IMR-90 (cell line): ENCODE measurements around the gene CEP128. TPM values are rescaled to one million over a fixed set of nuclear protein-coding genes. Genes with fewer than 3 reads are reported as not detected.

ENCODE experiments used
- ATAC-seq: fragments of 200-7000 bp; cut with Tn5 transposase; 2 replicates; pipeline ENCODE4 v1.9.1; 2020; ENCODE audit warnings: low read depth, mild to moderate bottlenecking, moderate library complexity
- BruUV-seq: library from RNA; stranded (reverse); fragments of 400-500 nt; replicated peaks from 2 replicates; lab custom pipeline; 2021; lab: Mats Ljungman, UMichigan
- CTCF ChIA-PET: fragments of 300-600 bp; formaldehyde crosslinking; extraction: SDS; loops from one replicate; lab custom pipeline; 2021; ENCODE audit warnings: antibody characterized with exemption; lab: Yijun Ruan, JAX
- POLR2A ChIA-PET: fragments of 300-600 bp; sonication (Branson Sonifier 250); formaldehyde crosslinking; loops from one replicate; lab custom pipeline; 2022; ENCODE audit warnings: antibody characterized with exemption; ENCODE audit not compliant: unreplicated experiment; lab: Charles Lee
- DNase-seq: peaks from one replicate; pipeline ENCODE4 v3.0.0; 2013
- H2AFZ ChIP-seq: replicated peaks from 2 replicates; pipeline ENCODE3; 2013; ENCODE audit warnings: low read length, mild to moderate bottlenecking; ENCODE audit not compliant: poor library complexity
- H2AK5ac ChIP-seq: 2 replicates; pipeline ENCODE4 v1.6.1; 2013; ENCODE audit warnings: low read depth, low read length, inconsistent platforms
- H2AK9ac ChIP-seq: replicated peaks from 2 replicates; pipeline ENCODE3; 2013; ENCODE audit warnings: mild to moderate bottlenecking, low read depth, low read length, moderate library complexity; ENCODE audit not compliant: poor library complexity
- H2BK120ac ChIP-seq: 2 replicates; pipeline ENCODE4 v1.6.1; 2013; ENCODE audit warnings: low read depth, low read length, inconsistent platforms
- H2BK15ac ChIP-seq: 3 replicates; pipeline ENCODE4 v1.6.1; 2013; ENCODE audit warnings: low read depth, low read length, inconsistent platforms
- H2BK20ac ChIP-seq: 2 replicates; pipeline ENCODE4 v1.6.1; 2013; ENCODE audit warnings: low read depth, mild to moderate bottlenecking, inconsistent platforms, low read length, moderate library complexity
- H2BK5ac ChIP-seq: 2 replicates; pipeline ENCODE4 v1.6.1; 2013; ENCODE audit warnings: mild to moderate bottlenecking, low read depth, low read length, inconsistent platforms; ENCODE audit not compliant: poor library complexity, severe bottlenecking
- H3K14ac ChIP-seq: replicated peaks from 2 replicates; pipeline ENCODE4 v1.6.1; 2013; ENCODE audit warnings: low read depth, low read length, inconsistent platforms
- H3K18ac ChIP-seq: 2 replicates; pipeline ENCODE4 v1.6.1; 2013; ENCODE audit warnings: low read depth, low read length, control low read depth
- H3K23ac ChIP-seq: 2 replicates; pipeline ENCODE4 v1.6.1; 2013; ENCODE audit warnings: low read depth, low read length, inconsistent platforms
- H3K27ac ChIP-seq: 2 replicates; pipeline ENCODE4 v1.5.1; 2013; ENCODE audit warnings: mild to moderate bottlenecking, control low read depth, low read length; ENCODE audit not compliant: insufficient read depth
- H3K27me3 ChIP-seq: 2 replicates; pipeline ENCODE4 v1.6.1; 2013; ENCODE audit warnings: low read length; ENCODE audit not compliant: control insufficient read depth, insufficient read depth
- H3K36me3 ChIP-seq: 2 replicates; pipeline ENCODE4 v1.6.1; 2013; ENCODE audit warnings: low read length, mixed read lengths; ENCODE audit not compliant: control insufficient read depth, insufficient read depth
- H3K4ac ChIP-seq: 2 replicates; pipeline ENCODE4 v1.6.1; 2013; ENCODE audit warnings: low read depth, low read length, inconsistent platforms
- H3K4me1 ChIP-seq: 2 replicates; pipeline ENCODE4 v1.6.1; 2013; ENCODE audit warnings: low read length, mixed read lengths; ENCODE audit not compliant: control insufficient read depth, insufficient read depth
- H3K4me2 ChIP-seq: 2 replicates; pipeline ENCODE4 v1.6.1; 2013; ENCODE audit warnings: low read depth, mild to moderate bottlenecking, control low read depth, low read length, moderate library complexity
- H3K4me3 ChIP-seq: 2 replicates; pipeline ENCODE4 v1.5.1; 2013; ENCODE audit warnings: low read depth, mild to moderate bottlenecking, control low read depth, low read length, moderate library complexity; ENCODE audit not compliant: insufficient read depth
- H3K56ac ChIP-seq: 2 replicates; pipeline ENCODE4 v1.6.1; 2013; ENCODE audit warnings: low read length, inconsistent platforms; ENCODE audit not compliant: insufficient read depth; ENCODE audit errors: extremely low read depth
- H3K79me1 ChIP-seq, 2 experiments: 2 replicates each; pipeline ENCODE4 v1.6.1; 2013; ENCODE audit warnings: low read length in 2 of 2, inconsistent platforms in 1 of 2, low read depth in 1 of 2
- H3K9ac ChIP-seq: 2 replicates; pipeline ENCODE4 v1.6.1; 2013; ENCODE audit warnings: low read depth, low read length, control low read depth
- H3K9me1 ChIP-seq: 2 replicates; pipeline ENCODE4 v1.6.1; 2013; ENCODE audit warnings: low read length, inconsistent platforms; ENCODE audit not compliant: insufficient read depth
- H3K9me3 ChIP-seq: 2 replicates; pipeline ENCODE4 v1.6.1; 2013; ENCODE audit warnings: low read length; ENCODE audit not compliant: control insufficient read depth, insufficient read depth
- H4K20me1 ChIP-seq: 2 replicates; pipeline ENCODE4 v1.6.1; 2013; ENCODE audit warnings: low read length, inconsistent platforms; ENCODE audit not compliant: insufficient read depth
- H4K5ac ChIP-seq: 2 replicates; pipeline ENCODE4 v1.6.1; 2013; ENCODE audit warnings: mild to moderate bottlenecking, low read depth, low read length, control low read depth
- H4K8ac ChIP-seq, 2 experiments: 2 replicates each; pipeline ENCODE4 v1.6.1; 2013; ENCODE audit warnings: low read depth in 2 of 2, low read length in 2 of 2, control low read depth in 1 of 2, inconsistent platforms in 1 of 2
- H4K91ac ChIP-seq: 2 replicates; pipeline ENCODE4 v1.6.1; 2013; ENCODE audit warnings: low read depth, low read length, inconsistent platforms; ENCODE audit not compliant: insufficient read depth
- BHLHE40 ChIP-seq: fragments of 150-350 bp; IDR thresholded peaks from 2 replicates; pipeline ENCODE4 v1.6.1; 2016; ENCODE audit warnings: mild to moderate bottlenecking, low read depth, low read length
- CEBPB ChIP-seq: IDR thresholded peaks from 2 replicates; pipeline ENCODE4 v1.6.1; 2012; ENCODE audit warnings: low read depth, low read length, improper control_type of control experiment
- CHD1 ChIP-seq: IDR thresholded peaks from 2 replicates; pipeline ENCODE4 v1.6.1; 2012; ENCODE audit warnings: low read depth, low read length, improper control_type of control experiment
- FOS ChIP-seq: fragments of 150-350 bp; IDR thresholded peaks from 2 replicates; pipeline ENCODE4 v1.6.1; 2016; ENCODE audit warnings: low read depth, low read length
- MAFK ChIP-seq: IDR thresholded peaks from 2 replicates; pipeline ENCODE4 v1.6.1; 2012; ENCODE audit warnings: low read depth, low read length, improper control_type of control experiment
- MAZ ChIP-seq: IDR thresholded peaks from 2 replicates; pipeline ENCODE4 v1.6.1; 2012; ENCODE audit warnings: low read depth, mild to moderate bottlenecking, low read length, improper control_type of control experiment, moderate library complexity, borderline replicate concordance
- MXI1 ChIP-seq: IDR thresholded peaks from 2 replicates; pipeline ENCODE4 v1.6.1; 2012; ENCODE audit warnings: low read depth, mild to moderate bottlenecking, low read length, moderate library complexity, borderline replicate concordance
- NFE2L2 ChIP-seq: fragments of 150-350 bp; IDR thresholded peaks from 2 replicates; pipeline ENCODE4 v1.6.1; 2016; ENCODE audit warnings: low read depth, mild to moderate bottlenecking, low read length
- POLR2A ChIP-seq: IDR thresholded peaks from 2 replicates; pipeline ENCODE4 v1.6.1; 2012; ENCODE audit warnings: mild to moderate bottlenecking, low read depth, low read length
- RAD21 ChIP-seq: IDR thresholded peaks from 2 replicates; pipeline ENCODE4 v1.6.1; 2012; ENCODE audit warnings: low read length, improper control_type of control experiment
- RCOR1 ChIP-seq: IDR thresholded peaks from 2 replicates; pipeline ENCODE4 v1.6.1; 2012; ENCODE audit warnings: mild to moderate bottlenecking, low read length, improper control_type of control experiment; ENCODE audit not compliant: insufficient replicate concordance
- RFX5 ChIP-seq: IDR thresholded peaks from 2 replicates; pipeline ENCODE4 v1.8.0; 2012; ENCODE audit warnings: low read depth, mild to moderate bottlenecking, low read length, moderate library complexity
- SMC3 ChIP-seq: fragments of 150-350 bp; IDR thresholded peaks from 2 replicates; pipeline ENCODE4 v1.6.1; 2016; ENCODE audit warnings: low read depth, mild to moderate bottlenecking, antibody characterized with exemption, low read length, moderate library complexity
- WGBS, 2 experiments: methylation state at CpG; one replicate each; pipeline versions ENCODE4 v1.1.5 to v1.1.7; 2013; ENCODE audit warnings: missing lambda C conversion rate in 2 of 2; ENCODE audit not compliant: insufficient read length in 1 of 2; ENCODE audit errors: extremely low coverage in 2 of 2; 5-methylcytosine and 5-hydroxymethylcytosine counted together
- dilution Hi-C: fragments of 300-500 bp; cut with HindIII; formaldehyde crosslinking; loops from one replicate; pipeline ENCODE4 v1.14.3; 2018; ENCODE audit warnings: low sequenced_read_pairs; ENCODE audit not compliant: unreplicated experiment
- in situ Hi-C: fragments of 300-500 bp; cut with MboI; formaldehyde crosslinking; loops from 3 replicates; pipeline ENCODE4 v1.14.3; 2019; ENCODE audit warnings: low sequenced_read_pairs, inconsistent platforms, mixed read lengths
- intact Hi-C: fragments of 100-400 bp; cut with micrococcal nuclease; formaldehyde crosslinking; loops from 2 replicates; pipeline ENCODE4 v1.10.0; 2022
- polyA plus RNA-seq, 3 experiments: library from polyadenylated mRNA; depleted of rRNA; stranded (reverse); fragments of >200 nt; gene quantifications; 2 replicates each; pipeline ENCODE4 v1.2.3, GENCODE V29; 2012; ENCODE audit warnings: low replicate concordance in 1 of 3
- total RNA-seq: library from RNA; depleted of rRNA; stranded (reverse); fragments of >200 nt; gene quantifications from 2 replicates; pipeline ENCODE4 v1.2.3, GENCODE V29; 2012
- TF ChIP-seq, protein P1 (sequence below): fragments of 150-350 bp; IDR thresholded peaks from 2 replicates; pipeline ENCODE4 v1.6.1; 2016; ENCODE audit warnings: low read depth, mild to moderate bottlenecking, low read length, moderate library complexity, borderline replicate concordance
- TF ChIP-seq, protein P2 (sequence below): fragments of 150-350 bp; IDR thresholded peaks from 2 replicates; pipeline ENCODE4 v1.6.1; 2017; ENCODE audit warnings: mild to moderate bottlenecking, antibody characterized with exemption, low read length, low read depth
- TF ChIP-seq, protein P3 (sequence below): conservative IDR thresholded peaks from 2 replicates; pipeline ENCODE4 v1.5.1; 2012; ENCODE audit warnings: mild to moderate bottlenecking, low read depth, low read length, improper control_type of control experiment

Gene CEP128
- total and polyA plus RNA-seq, 2 of the 4 experiments (the other 2 are of a cell fraction), result 1.9 to 5.7 TPM

DNA sequence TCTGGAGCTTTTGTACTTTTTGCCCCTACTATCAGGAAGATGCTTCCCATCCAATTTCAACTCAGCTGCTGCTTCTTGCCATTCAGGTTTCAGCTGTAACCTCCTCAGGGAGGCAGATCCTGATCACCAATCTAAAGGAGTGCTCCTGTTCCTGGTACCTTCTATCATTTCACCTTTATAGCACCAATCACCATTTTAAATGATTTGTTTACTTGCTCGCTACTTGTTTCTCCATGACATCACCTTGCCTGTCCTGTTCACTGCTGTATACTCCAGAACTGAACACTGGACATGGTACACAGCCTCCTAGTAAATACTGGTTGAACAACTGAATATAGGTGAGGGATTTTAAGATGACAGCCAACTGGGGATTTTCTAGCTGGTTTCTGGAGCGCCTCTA is 443.0 kb downstream of the CEP128 start:
- dilution Hi-C loops, result no loop called here
- no peaks in the 10 kb centered on the region for H3K79me1 ChIP-seq
- no CpG with 5 or more reads among the region's 2 CpGs for WGBS, 2 experiments
- no peaks in the 10 kb centered on the region for H3K9me3 ChIP-seq
- H3K27me3 ChIP-seq, result no peaks in the 10 kb centered on the region
- no peak overlapping the region for H2AK9ac ChIP-seq
- no peaks in the 10 kb centered on the region for H3K9me1 ChIP-seq
- 0 out of 2 replicates have a peak, but pooled peaks cover 1% of the 10 kb centered on the region for H3K4me1 ChIP-seq
- H2BK120ac ChIP-seq, result no peak overlapping the region
- H2AK5ac ChIP-seq, result no peak overlapping the region
- H2BK5ac ChIP-seq, result no peak overlapping the region
- no peak for ATAC-seq
- no peak overlapping the region for H3K9ac ChIP-seq
- TF ChIP-seq FOS (no peak), MAZ (no peak), RAD21 (no peak), MXI1 (no peak), CHD1 (no peak), RCOR1 (no peak), POLR2A (no peak), SMC3 (no peak), CEBPB (no peak), RFX5 (no peak), MAFK (no peak), NFE2L2 (no peak), BHLHE40 (no peak)
- TF ChIP-seq, protein P1, sequence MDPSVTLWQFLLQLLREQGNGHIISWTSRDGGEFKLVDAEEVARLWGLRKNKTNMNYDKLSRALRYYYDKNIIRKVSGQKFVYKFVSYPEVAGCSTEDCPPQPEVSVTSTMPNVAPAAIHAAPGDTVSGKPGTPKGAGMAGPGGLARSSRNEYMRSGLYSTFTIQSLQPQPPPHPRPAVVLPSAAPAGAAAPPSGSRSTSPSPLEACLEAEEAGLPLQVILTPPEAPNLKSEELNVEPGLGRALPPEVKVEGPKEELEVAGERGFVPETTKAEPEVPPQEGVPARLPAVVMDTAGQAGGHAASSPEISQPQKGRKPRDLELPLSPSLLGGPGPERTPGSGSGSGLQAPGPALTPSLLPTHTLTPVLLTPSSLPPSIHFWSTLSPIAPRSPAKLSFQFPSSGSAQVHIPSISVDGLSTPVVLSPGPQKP, result no peak
- TF ChIP-seq, protein P2, sequence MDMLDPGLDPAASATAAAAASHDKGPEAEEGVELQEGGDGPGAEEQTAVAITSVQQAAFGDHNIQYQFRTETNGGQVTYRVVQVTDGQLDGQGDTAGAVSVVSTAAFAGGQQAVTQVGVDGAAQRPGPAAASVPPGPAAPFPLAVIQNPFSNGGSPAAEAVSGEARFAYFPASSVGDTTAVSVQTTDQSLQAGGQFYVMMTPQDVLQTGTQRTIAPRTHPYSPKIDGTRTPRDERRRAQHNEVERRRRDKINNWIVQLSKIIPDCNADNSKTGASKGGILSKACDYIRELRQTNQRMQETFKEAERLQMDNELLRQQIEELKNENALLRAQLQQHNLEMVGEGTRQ, result no peak
- TF ChIP-seq, protein P3, sequence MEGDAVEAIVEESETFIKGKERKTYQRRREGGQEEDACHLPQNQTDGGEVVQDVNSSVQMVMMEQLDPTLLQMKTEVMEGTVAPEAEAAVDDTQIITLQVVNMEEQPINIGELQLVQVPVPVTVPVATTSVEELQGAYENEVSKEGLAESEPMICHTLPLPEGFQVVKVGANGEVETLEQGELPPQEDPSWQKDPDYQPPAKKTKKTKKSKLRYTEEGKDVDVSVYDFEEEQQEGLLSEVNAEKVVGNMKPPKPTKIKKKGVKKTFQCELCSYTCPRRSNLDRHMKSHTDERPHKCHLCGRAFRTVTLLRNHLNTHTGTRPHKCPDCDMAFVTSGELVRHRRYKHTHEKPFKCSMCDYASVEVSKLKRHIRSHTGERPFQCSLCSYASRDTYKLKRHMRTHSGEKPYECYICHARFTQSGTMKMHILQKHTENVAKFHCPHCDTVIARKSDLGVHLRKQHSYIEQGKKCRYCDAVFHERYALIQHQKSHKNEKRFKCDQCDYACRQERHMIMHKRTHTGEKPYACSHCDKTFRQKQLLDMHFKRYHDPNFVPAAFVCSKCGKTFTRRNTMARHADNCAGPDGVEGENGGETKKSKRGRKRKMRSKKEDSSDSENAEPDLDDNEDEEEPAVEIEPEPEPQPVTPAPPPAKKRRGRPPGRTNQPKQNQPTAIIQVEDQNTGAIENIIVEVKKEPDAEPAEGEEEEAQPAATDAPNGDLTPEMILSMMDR, result no peak
- no peak overlapping the region for H3K4ac ChIP-seq
- H2AFZ ChIP-seq, result no peak overlapping the region
- H3K18ac ChIP-seq, result no peak overlapping the region
- H4K20me1 ChIP-seq, result no peaks in the 10 kb centered on the region
- H4K91ac ChIP-seq, result no peak overlapping the region
- ChIA-PET POLR2A (no interaction called here), CTCF (no interaction called here)
- BruUV-seq, result no TSS peak
- no peaks in the 10 kb centered on the region for H3K36me3 ChIP-seq
- H3K14ac ChIP-seq, result no peak overlapping the region
- DNase-seq, result no peak
- in situ Hi-C loops, result no loop called here
- no peak overlapping the region for H4K5ac ChIP-seq
- no peak overlapping the region for H3K4me3 ChIP-seq
- no peak overlapping the region for H3K23ac ChIP-seq
- no peak overlapping the region for H2BK15ac ChIP-seq
- intact Hi-C loops, result no loop called here
- H3K56ac ChIP-seq, result no peak overlapping the region
- no peak overlapping the region for H3K27ac ChIP-seq
- H4K8ac ChIP-seq, result no peak overlapping the region
- H2BK20ac ChIP-seq, result no peak overlapping the region
- no peak overlapping the region for H3K4me2 ChIP-seq
